Measurements from ENCODE around the gene CAB39.
"Not testable (repeated sequence)": the region's sequence is repeated elsewhere in the genome, so short reads cannot be mapped to it uniquely, and the experiment has no call there.

CAB39 gene

DNA sequence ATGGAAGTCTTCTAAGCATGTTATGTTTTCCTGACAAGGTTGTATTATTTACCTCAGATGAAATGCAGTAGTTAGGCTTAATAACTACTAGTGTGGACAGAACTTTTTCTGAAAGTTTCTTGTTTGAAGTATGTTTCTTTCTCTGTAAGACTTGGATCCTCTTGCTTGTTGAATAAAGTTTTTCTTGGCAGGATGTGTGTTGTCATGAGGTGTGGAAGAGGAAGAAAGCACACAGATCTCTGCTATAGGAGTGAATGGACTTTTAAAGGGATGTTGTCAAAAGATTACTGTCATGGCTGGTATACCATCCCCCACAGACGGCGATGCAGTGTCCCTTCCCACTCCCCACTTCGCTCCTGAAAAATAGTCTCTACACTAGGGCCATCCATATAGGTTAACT lies 2.6 kb downstream of the CAB39 start:
- DNase-seq (ENCODE audit: low spot score): no peak

DNA sequence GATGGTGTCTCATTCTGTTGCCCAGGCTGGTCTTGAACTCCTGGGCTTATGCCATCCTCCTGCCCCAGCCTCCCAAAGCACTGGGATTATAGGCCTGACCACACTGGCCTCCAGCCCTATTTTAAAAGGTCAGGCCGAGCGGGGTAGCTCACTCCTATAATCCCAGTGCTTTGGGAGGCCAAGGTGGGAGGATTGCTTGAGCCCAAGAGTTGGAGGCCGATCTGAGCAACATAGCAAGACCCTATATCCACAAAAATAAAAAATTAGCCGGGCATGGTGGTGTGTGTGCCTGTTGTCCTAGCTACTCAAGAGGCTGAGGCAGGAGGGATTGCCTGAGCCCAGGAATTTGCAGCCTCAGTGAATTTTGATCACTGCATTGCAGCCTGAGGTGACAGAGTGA lies 3.9 kb downstream of the CAB39 start:
- DNase-seq (ENCODE audit: low spot score): no peak

DNA sequence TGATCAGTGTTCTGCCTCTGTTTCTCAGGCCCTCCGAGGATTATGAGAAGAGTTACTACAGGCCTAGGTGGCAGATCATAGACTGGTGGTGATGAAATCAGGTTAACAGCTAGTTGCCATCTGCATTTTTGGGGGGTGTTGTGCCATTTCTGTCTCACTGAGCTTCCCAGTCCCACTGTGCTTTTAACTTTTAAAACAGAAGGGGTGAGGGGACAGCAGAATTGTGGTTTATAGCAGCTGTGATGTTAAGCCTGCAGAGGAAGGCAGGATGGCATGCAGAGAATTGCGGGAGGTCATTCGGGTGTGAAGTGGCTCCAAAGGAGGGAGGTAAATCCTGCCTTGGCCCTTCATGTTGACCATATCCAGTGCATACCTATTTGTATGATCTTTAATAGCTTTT lies 5.0 kb downstream of the CAB39 start:
- no peak for DNase-seq (ENCODE audit: low spot score)

DNA sequence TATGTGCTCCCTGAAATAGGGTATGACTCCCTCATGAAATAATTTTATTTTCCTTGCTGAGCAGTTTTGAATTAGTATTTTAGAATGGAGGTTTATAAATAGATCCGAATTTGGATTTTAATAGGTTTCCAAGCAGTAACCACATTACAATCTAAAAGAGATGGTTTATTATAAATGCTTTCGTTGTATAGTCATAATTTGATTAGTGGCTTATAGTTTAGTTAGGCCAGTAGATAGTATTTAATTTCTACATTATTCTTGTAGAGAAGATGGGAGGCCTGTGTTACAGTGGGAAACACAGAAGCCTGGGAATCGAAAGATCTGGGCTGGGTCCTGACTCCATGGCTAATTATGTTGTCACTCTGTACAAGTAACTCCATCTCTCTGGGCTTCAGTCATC lies 6.7 kb downstream of the CAB39 start:
- no peak for DNase-seq (ENCODE audit: low spot score)

DNA sequence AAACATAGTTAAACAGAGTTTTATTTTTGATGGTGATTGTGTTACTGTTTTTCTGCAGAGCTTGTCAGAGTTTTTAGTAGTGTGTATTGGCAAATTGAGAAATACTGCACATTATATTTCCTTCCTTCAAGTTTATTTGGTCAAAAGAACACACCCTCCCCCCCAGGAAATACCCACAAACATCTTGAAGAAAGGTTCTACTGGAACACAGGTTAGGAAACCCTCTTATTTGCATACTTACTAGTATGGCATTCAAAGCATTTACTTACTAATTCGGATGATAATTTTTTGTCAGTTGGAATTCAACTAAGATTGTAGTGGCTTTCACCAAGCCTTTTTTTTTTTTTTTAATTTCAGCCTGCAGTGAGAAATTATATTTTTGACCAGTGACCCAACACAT lies 9.1 kb downstream of the CAB39 start:
- no peak for DNase-seq (ENCODE audit: low spot score)

DNA sequence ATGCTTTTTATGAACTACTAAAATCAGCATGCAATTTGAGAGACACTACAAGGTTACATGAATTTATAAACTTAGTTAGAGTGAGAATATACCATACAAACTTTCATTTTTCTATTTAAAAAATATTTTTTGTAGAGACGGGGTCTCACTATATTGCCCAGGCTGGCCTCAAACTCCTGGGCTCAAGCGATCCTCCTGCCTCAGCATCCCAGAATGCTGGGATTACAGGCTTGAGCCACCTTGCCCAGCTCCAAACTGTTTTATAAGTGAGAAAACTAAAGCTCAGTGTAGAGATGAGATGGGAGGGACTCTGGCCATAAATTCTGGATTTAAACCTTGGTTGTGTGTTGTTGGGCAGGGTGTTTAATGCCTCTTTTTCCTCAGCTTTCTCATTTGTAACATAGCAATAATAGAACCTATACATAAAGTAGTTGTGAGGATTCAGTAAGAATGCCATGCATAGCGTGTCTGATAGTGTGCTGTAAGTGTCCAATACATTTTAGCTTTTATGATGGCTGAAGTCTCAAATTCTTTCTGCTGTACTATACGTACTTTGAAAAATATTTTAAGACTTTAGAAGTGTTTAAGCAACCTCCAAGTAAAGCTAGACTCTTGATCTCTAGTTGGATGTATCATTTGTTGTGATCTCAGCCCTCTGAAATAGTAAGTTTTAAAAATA lies 9.7 kb downstream of the CAB39 start:
- DNase-seq (ENCODE audit: low spot score): no peak

- DNase-seq (ENCODE audit: low spot score): no peak
Measured at GRCh38 chr2:230723363-230723762, 10.7 kb downstream of the CAB39 start.

DNA sequence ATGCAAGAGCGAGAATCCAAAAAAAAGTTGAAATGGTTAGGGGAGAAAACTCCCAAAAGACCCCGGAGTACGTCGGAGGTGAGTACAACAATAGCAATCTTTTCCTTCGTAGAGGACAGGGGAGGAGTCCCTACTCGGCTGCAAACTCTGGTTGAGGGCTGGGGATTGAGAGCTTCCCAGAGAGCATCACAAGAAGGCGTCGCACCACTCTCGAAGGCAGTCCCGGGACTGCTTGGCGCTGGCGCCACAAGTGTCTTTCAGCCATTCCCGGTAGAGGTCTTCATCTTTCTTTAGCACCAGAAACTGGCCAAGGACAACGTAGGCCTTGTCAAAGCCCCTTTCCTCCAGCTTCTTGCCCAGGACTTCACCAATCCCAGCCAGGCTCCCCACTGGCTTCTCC lies 12.3 kb downstream of the CAB39 start:
- DNase-seq (ENCODE audit: low spot score): not testable (repeated sequence)

DNA sequence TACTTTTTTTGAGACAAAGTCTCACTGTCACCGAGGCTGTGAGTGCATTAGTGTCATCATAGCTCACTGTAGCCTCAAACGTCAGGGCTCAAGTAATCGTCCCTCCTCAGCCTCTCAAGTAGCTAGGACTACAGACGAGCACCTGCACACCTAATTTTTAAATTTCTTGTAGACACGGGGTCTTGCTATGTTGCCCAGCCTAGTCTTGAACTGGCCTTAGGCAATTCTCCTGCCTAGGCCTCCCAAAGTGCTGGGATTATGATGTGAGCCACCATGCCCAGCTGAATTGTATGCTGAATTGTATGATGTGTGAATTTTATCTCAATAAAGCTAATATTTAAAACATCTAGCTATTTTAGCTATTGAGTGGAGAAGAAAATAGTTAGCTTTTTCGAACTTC lies 18.9 kb downstream of the CAB39 start:
- no peak for DNase-seq (ENCODE audit: low spot score)

- no peak for DNase-seq (ENCODE audit: low spot score)
Measured at GRCh38 chr2:230732914-230733401, 20.3 kb downstream of the CAB39 start.

DNA sequence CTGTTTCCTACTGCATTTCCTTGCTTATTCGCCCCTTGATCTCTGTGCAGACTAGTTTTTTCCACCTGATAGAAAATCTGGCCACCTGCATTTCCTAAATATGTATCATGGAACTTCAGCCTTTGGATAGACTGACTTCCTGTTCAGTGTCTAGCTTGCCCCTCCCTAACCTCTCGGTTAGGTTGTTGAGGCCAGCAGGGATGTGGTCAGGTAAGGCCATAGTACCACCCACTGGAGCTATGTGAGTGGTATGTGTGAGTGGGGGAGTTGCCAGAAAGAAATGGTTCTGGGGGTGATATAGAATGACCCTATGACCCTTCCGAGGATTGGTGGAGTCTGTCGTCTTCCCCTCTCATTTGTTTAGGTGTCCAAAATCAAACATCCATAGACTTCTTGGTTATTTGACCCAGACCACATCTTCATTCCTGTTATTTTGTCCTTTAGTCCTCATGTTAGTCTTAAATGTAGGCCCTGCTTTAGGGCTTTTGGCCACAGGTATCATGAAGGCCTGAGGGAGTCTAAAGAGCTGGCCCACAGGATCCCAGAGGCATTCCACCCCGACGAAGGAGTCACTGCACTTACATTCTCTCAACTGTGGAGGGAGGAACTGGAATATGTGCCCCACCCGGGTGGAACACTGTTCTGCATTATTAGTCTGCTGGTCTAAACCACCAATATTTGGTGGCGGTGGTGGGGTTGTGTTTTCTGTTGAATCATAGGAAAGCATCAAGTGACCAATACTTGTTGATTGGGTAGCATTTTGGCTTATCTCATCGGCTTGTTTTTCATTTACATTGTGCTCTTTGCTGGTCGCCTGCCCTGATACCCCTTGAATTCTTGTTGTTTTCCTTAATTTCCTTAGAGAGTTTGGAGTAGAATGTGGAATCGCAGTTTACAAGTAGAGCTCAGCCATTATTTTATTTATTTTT lies 21.9 kb downstream of the CAB39 start:
- DNase-seq (ENCODE audit: low spot score): no peak

DNA sequence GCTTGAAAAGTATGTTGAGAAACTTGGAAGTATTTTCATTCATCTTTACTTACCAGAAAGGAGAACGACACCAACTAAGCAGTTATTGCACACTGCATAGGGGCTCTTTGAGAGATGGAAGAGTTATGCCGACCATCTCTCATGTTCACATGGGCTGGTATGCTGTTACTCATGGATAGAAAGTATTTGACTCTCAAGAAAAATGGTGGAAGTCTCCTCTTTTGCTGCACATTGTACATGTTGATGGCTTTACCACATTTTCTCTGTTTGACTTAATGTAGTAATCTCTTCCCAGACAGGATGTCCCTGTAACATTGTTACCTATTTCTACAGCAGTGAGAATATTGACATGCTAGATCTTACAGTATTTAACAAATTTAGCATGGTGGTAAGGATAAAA lies 23.2 kb downstream of the CAB39 start:
- DNase-seq (ENCODE audit: low spot score): no peak

- DNase-seq (ENCODE audit: low spot score): no peak
Measured at GRCh38 chr2:230737300-230737699, 24.7 kb downstream of the CAB39 start.

GRCh38 chr2:230737791-230738226 lies 25.2 kb downstream of the CAB39 start:
- peak; percentile 51 for DNase-seq (ENCODE audit: low spot score)

DNA sequence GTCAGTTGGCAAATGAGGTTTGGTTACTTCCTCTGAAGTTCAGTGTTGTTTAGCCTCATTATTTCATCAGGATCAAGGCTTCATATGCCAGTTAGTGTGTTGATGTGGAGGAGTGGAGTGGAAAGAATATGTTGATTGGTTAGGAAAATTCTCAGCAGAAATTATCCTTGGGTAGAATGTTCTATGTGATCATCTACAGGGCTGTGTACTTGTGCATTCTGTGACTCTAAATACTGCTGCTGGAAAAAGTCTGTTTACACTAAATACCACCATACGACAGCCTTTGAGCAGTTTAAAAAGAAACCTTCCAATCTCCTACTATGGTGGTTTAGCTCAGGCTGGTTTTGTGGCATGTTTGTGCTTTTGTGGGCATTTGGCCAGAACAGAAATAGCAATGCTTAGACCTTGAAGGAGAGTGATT lies 25.8 kb downstream of the CAB39 start:
- DNase-seq (ENCODE audit: low spot score): no peak

DNA sequence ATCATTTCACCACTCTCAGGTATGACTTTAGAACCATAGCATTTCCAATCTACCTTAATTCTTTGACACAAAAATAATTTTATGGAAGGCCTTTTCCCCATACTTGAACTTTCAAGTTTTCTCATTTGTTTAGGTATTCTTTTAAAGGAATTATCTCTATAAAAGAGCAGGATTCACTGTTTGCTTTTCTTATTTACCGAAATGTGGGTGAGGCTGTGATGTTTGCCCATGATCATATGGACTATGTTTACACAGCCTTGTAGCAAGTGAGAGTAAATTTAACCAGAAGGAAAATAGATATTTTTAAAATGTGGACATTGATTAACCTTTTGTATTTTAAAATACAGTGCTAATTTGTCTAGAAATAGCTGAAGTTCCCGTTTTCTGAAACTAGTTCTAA lies 26.3 kb downstream of the CAB39 start:
- DNase-seq (ENCODE audit: low spot score): no peak

DNA sequence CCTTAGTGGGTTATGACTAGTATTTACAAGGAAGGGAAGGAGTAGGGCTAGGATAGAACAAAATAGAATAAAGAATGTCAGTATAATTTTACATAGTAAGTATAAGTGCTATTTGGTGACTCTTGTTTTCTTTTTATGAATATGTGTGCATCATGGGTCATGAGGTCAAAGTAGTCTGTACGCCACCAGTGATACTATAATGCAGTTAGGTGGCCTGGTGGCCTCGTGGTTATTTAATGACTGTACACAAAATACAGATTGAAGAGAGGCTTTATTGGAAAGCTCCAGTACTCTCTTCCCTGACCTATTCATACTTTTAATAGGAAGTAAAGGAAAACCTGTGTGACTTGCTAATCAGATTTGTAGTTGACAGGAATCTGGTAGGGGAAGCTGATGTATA lies 27.3 kb downstream of the CAB39 start:
- no peak for DNase-seq (ENCODE audit: low spot score)

- DNase-seq (ENCODE audit: low spot score): no peak
Measured at GRCh38 chr2:230742781-230743180, 30.1 kb downstream of the CAB39 start.

- no peak for DNase-seq (ENCODE audit: low spot score)
Measured at GRCh38 chr2:230746213-230746612, 33.6 kb downstream of the CAB39 start.

DNA sequence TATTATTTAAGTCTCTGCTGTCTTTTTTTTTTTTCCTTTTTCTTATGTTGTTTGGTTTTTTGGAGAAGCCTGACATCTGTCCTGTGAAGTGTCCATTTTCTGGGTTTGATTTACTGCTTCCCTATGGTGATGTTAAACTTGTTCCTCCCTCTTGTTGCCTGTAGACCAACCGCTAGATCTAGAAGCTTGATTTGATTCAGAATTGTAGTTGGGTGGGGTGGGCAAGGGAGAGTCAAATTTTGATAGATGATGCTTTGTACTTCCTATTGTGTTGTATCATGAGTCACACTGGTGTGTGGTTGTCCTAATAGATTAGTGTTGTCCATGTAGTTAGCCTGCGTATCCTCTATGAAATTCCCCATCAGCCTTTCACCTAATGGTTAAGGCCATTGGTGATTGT lies 35.4 kb downstream of the CAB39 start:
- no peak for DNase-seq (ENCODE audit: low spot score)

DNA sequence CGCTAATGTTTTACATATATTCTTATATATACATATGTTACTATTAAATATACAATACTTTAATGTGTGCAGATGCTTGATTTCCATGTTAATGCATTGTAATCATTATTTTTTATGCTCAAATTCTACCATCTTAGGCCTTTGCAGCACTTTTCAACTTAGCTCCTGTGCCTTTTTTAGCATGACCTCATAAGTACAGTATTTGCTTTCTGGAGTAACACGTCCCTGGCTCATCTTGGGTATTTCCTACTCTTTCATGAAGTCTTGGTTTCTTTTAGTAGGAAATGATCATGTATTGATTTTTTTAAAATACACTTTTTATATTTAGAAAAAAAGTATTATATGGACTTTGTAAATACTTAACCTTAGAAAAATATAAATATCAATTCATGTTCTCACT lies 36.5 kb downstream of the CAB39 start:
- no peak for DNase-seq (ENCODE audit: low spot score)

GRCh38 chr2:230751062-230751461 lies 38.4 kb downstream of the CAB39 start:
- no peak for DNase-seq (ENCODE audit: low spot score)

DNA sequence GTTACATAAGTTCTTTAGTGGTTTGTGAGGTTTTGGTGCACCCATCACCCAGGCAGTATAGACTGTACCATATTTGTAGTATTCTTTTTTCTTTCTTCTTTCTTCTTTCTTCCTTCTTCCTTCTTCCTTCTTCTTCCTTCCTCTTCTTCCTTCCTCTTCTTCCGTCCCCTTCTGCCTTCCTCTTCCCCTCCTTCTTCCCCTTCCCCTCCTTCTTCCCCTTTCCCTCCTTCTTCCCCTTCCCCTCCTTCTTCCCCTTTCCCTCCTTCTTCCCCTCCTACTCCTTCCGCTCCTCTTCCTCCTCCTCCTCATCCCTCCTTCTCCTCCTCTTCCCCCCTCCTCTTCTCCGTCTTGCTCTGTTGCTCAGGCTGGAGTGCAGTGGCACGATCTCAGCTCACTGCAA lies 41.6 kb downstream of the CAB39 start:
- DNase-seq (ENCODE audit: low spot score): no peak

Measured in hematopoietic multipotent progenitor cell treated with erythropoietin and hydrocortisone succinate and interleukin-3 and kit ligand, for 17 days (in vitro differentiated cells).